ENCODE measurements around the gene KLK7. TPM values are rescaled to one million over a fixed set of nuclear protein-coding genes. Genes with fewer than 3 reads are reported as not detected.

The KLK7 gene
- not detected in 2 replicates for polyA plus RNA-seq (2012; rRNA removed)
- not detected in 2 replicates for polyA plus RNA-seq (2012; cell fraction: cytosol; rRNA removed)
- not detected in 2 replicates for polyA plus RNA-seq (2012; cell fraction: nucleus; rRNA removed)

- WGBS (ENCODE audit: low lambda C conversion rate) = 11% methylated on average over 28 of the region's 28 CpGs
- Histone ChIP-seq H3K27ac (ENCODE audit: low read depth in 2 of 2, low read length in 1 of 2) (no peak within 1 kb of the TSS), H3F3A (replicated peaks; ENCODE audit: insufficient read depth) (no peaks in the 10 kb centered on the region), H3K4me3 (ENCODE audit: low read depth in 2 of 2, low read length in 1 of 2) (no peak within 1 kb of the TSS), H3K4me1 (ENCODE audit: control insufficient read depth in 1 of 2, insufficient read depth in 2 of 2, low read depth in 1 of 2, low read length in 1 of 2) (no peaks in the 10 kb centered on the region), H4K20me1 (ENCODE audit: insufficient read depth) (no peaks in the 10 kb centered on the region), H2AFZ (ENCODE audit: low read depth) (no peak within 1 kb of the TSS), H3K27me3 (ENCODE audit: insufficient read depth) (no peaks in the 10 kb centered on the region; the same call in 1 of the 2 replicates), H3K9ac (no peak within 1 kb of the TSS), H3K9me3 (no peaks in the 10 kb centered on the region), H3K36me3 (replicated peaks in 1 of 2; ENCODE audit: control insufficient read depth in 1 of 2, insufficient read depth in 2 of 2, low read length in 1 of 2) (no peaks in the 10 kb centered on the region), H3K79me2 (ENCODE audit: insufficient read depth) (no peaks in the 10 kb centered on the region), H3K4me2 (no peak within 1 kb of the TSS), H3K9me2 (no peaks in the 10 kb centered on the region)
- ChIA-PET CTCF (no interaction called here), POLR2A (no interaction called here)
- TF ChIP-seq SMC3 (IDR thresholded peaks at IDR 0.05; ENCODE audit: low read depth, low read length) (no peak), USF2 (IDR thresholded peaks at IDR 0.05; ENCODE audit: borderline replicate concordance, low read depth, low read length) (no peak), EP300 (IDR thresholded peaks at IDR 0.05; ENCODE audit: borderline replicate concordance in 1 of 2, low read depth in 1 of 2, low read length in 1 of 2) (no peak), FOSL2 (IDR thresholded peaks at IDR 0.05; ENCODE audit: borderline replicate concordance, low read depth) (no peak), ZBTB33 (IDR thresholded peaks at IDR 0.05; ENCODE audit: borderline replicate concordance, low read depth) (no peak), REST (IDR thresholded peaks at IDR 0.05; ENCODE audit: low read depth, low read length) (no peak), MXI1 (IDR thresholded peaks at IDR 0.05; ENCODE audit: low read depth, low read length) (no peak), NFIC (IDR thresholded peaks at IDR 0.05; ENCODE audit: borderline replicate concordance) (no peak), EZH2phosphoT487 (IDR thresholded peaks at IDR 0.05; ENCODE audit: borderline replicate concordance, low read depth) (no peak), SIN3A (IDR thresholded peaks at IDR 0.05; ENCODE audit: borderline replicate concordance, low read depth, low read length) (no peak), FOXJ3 (CRISPR knock-in tag; IDR thresholded peaks at IDR 0.05) (no peak), RFX5 (IDR thresholded peaks at IDR 0.05; ENCODE audit: low read length) (no peak), JUND (IDR thresholded peaks at IDR 0.05) (no peak), USF1 (IDR thresholded peaks at IDR 0.05; ENCODE audit: borderline replicate concordance, low read depth) (no peak), MAX (IDR thresholded peaks at IDR 0.05; ENCODE audit: low read depth) (no peak), CHD2 (IDR thresholded peaks at IDR 0.05; ENCODE audit: low read length, partially characterized antibody) (no peak), RXRA (IDR thresholded peaks at IDR 0.05; ENCODE audit: borderline replicate concordance, low read depth) (no peak), YY1 (IDR thresholded peaks at IDR 0.05; ENCODE audit: low read depth) (no peak), NRF1 (IDR thresholded peaks at IDR 0.05; ENCODE audit: low read depth, low read length) (no peak)
- no peak for DNase-seq
Measured at GRCh38 chr19:50983625-50984292, at the start of gene KLK7. Gene KLK7, minus strand, starts transcription at chr19:50983917. Its CDS starts 1,518 bp downstream, at chr19:50982399.

Data from SK-N-SH (cell line).